Measurements from ENCODE around the gene ASPHD1.

GRCh38 chr16:29927070-29927905 lies 27.0 kb downstream of the ASPHD1 start:
- TF ChIP-seq POLR2A (IDR thresholded peaks at IDR 0.05) (no peak), EP300 (IDR thresholded peaks at IDR 0.05) (no peak), CTCF (IDR thresholded peaks at IDR 0.05) (no peak)
